BE2C (cell line): ENCODE data around the gene SEC14L2.

Source experiments
- DNase-seq: peaks from one replicate; pipeline ENCODE4 v3.0.0-alpha.2; 2020
- H3K27me3 ChIP-seq: fragments of 250-450 bp; sonication (Bioruptor Pico); 2 replicates; pipeline ENCODE4 v1.5.1; 2020; ENCODE audit warnings: mild to moderate bottlenecking
- H3K36me3 ChIP-seq: fragments of 250-450 bp; sonication (Bioruptor Pico); 2 replicates; pipeline ENCODE4 v1.5.1; 2020; ENCODE audit warnings: mild to moderate bottlenecking
- H3K4me1 ChIP-seq: fragments of 250-450 bp; sonication (Bioruptor Pico); 2 replicates; pipeline ENCODE4 v1.5.1; 2020
- H3K4me3 ChIP-seq: 2 replicates; pipeline ENCODE4 v1.5.1; 2011; ENCODE audit warnings: low read depth, low read length
- H3K9me3 ChIP-seq: fragments of 250-450 bp; sonication (Bioruptor Pico); 2 replicates; pipeline ENCODE4 v1.5.1; 2020
- TF ChIP-seq, protein P1 (sequence below): IDR thresholded peaks from 2 replicates; pipeline ENCODE4 v1.5.1; 2012; ENCODE audit warnings: mild to moderate bottlenecking, low read depth, low read length

Gene SEC14L2

GRCh38 chr22:30392661-30393321 lies 4.0 kb upstream of the SEC14L2 start:
- peak; percentile 48 for DNase-seq
- peaks cover 6% of the 10 kb centered on the region for H3K4me1 ChIP-seq
- H3K36me3 ChIP-seq: no peaks in the 10 kb centered on the region
- no peak overlapping the region for H3K4me3 ChIP-seq
- TF ChIP-seq, protein P1, sequence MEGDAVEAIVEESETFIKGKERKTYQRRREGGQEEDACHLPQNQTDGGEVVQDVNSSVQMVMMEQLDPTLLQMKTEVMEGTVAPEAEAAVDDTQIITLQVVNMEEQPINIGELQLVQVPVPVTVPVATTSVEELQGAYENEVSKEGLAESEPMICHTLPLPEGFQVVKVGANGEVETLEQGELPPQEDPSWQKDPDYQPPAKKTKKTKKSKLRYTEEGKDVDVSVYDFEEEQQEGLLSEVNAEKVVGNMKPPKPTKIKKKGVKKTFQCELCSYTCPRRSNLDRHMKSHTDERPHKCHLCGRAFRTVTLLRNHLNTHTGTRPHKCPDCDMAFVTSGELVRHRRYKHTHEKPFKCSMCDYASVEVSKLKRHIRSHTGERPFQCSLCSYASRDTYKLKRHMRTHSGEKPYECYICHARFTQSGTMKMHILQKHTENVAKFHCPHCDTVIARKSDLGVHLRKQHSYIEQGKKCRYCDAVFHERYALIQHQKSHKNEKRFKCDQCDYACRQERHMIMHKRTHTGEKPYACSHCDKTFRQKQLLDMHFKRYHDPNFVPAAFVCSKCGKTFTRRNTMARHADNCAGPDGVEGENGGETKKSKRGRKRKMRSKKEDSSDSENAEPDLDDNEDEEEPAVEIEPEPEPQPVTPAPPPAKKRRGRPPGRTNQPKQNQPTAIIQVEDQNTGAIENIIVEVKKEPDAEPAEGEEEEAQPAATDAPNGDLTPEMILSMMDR: no peak
- H3K27me3 ChIP-seq: peaks cover 5% of the 10 kb centered on the region; the same call in 1 of the 2 replicates
- H3K9me3 ChIP-seq: no peaks in the 10 kb centered on the region

DNA sequence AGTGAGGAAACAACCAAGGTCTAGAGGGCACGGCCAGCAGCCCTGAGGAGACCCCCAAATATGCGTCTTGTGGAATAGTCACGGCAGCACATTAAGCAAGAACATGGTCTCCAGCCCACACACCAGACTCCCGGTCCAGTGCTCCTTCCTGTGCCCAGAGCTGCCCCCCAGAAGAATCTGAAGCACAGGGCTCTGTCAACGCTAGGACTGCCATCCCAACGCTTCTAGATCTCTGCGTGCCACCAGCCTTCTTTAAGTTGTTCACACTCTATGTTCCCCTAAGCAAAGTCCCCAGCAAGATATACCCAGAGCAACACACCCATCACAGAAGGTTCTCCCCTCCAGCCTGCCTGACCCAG lies 3.5 kb upstream of the SEC14L2 start:
- Histone ChIP-seq H3K9me3 (no peaks in the 10 kb centered on the region), H3K36me3 (no peaks in the 10 kb centered on the region), H3K27me3 (peaks cover 5% of the 10 kb centered on the region; the same call in 1 of the 2 replicates), H3K4me3 (no peak overlapping the region), H3K4me1 (peaks cover 6% of the 10 kb centered on the region)
- DNase-seq: no peak
- TF ChIP-seq, protein P1: no peak

- H3K4me3 ChIP-seq: no peak overlapping the region
- H3K27me3 ChIP-seq: peaks cover 5% of the 10 kb centered on the region; the same call in 1 of the 2 replicates
- H3K4me1 ChIP-seq: peaks cover 6% of the 10 kb centered on the region
- no peak for DNase-seq
- H3K36me3 ChIP-seq: no peaks in the 10 kb centered on the region
- no peaks in the 10 kb centered on the region for H3K9me3 ChIP-seq
- TF ChIP-seq, protein P1: no peak
These were observed 2.9 kb upstream of the SEC14L2 start for GRCh38 chr22:30393885-30394284.

DNA sequence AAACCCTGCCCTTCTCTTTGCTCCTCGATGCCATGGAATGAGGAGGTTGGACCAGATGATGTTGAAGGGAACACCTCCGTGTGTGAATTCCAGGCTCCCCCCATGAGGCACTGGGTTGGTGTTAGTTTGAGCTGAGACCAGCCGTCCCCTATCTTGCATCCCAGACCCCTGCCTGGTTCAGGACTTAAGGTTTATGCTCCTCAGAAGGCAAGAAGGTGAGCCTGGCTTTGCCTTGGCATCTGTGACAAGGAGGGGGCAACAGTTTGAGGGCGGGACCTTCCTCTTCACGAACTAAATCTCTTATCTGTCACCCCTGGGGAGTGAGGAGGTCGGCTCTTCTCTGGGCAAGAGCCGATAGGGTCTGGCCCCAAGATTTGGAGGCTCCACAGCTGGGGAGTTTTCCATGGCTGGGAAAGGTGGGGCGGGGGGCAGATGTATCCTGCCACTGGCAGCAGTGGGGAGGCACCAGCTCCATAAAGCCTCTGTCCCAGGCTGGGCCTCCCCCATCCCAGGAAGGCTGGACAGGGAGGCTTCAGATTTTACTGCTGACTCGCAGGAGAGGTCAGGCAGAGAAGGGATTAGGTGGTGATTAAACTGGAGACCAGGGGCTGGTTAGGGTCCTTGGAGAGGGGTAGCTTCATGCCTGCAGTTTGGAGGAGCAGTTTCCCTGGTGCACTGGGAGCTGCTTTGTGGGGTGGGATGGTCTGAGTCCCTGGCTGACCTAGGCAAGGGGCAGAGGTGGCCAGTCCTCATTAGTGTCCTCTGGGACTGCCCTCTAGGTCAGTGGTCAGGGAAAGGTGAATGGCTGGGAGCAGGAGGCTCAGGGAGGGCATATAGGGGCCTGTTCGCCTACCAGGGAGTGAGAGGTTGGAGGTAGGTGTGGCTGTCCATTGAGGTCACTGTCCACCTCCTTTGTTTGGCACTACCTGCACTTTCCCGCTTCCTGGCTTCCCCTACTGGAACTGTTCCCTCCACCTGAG lies 1.1 kb downstream of the SEC14L2 start:
- H3K36me3 ChIP-seq: no peaks in the 10 kb centered on the region
- peak overlapping the region; percentile 36 for H3K4me3 ChIP-seq
- H3K4me1 ChIP-seq: no peaks in the 10 kb centered on the region
- H3K27me3 ChIP-seq: peaks cover 5% of the 10 kb centered on the region; the same call in 1 of the 2 replicates
- TF ChIP-seq, protein P1: no peak
- no peaks in the 10 kb centered on the region for H3K9me3 ChIP-seq
- DNase-seq: no peak

GRCh38 chr22:30398685-30399680 lies 2.2 kb downstream of the SEC14L2 start:
- Histone ChIP-seq H3K27me3 (peaks cover 5% of the 10 kb centered on the region; the same call in 1 of the 2 replicates), H3K4me1 (no peaks in the 10 kb centered on the region), H3K9me3 (no peaks in the 10 kb centered on the region), H3K36me3 (no peaks in the 10 kb centered on the region), H3K4me3 (no peak overlapping the region)
- TF ChIP-seq, protein P1: no peak
- DNase-seq: no peak
